HepG2 (cell line): ENCODE data around the gene IRS1. TPM values are rescaled to one million over a fixed set of nuclear protein-coding genes. Genes with fewer than 3 reads are reported as not detected.

Experiments
- AGO1 ChIP-seq: fragments of 200-400 bp; formaldehyde crosslinking; IDR thresholded peaks from 2 replicates; pipeline ENCODE4 v1.6.1; 2017; ENCODE audit warnings: mild to moderate bottlenecking, low read depth, low read length, moderate library complexity; ENCODE audit not compliant: poor library complexity, severe bottlenecking
- CENPX ChIP-seq: sonication (generic); formaldehyde crosslinking; IDR thresholded peaks from 2 replicates; pipeline ENCODE4 v1.9.0; 2021; ENCODE audit warnings: mild to moderate bottlenecking, missing genetic modification reagents, moderate library complexity
- ERF ChIP-seq: IDR thresholded peaks from 2 replicates; pipeline ENCODE4 v1.6.1; 2018; ENCODE audit warnings: missing biosample characterization, missing genetic modification reagents
- GATAD2A ChIP-seq: IDR thresholded peaks from 2 replicates; pipeline ENCODE4 v1.6.1; 2016
- GZF1 ChIP-seq: sonication (generic); formaldehyde crosslinking; IDR thresholded peaks from 2 replicates; pipeline ENCODE4 v1.5.1; 2020; ENCODE audit warnings: mild to moderate bottlenecking, missing genetic modification reagents
- IRF2 ChIP-seq: IDR thresholded peaks from 2 replicates; pipeline ENCODE4 v1.6.1; 2018; ENCODE audit warnings: missing genetic modification reagents, missing compliant biosample characterization
- KAT7 ChIP-seq: IDR thresholded peaks from 2 replicates; pipeline ENCODE4 v1.6.1; 2018; ENCODE audit warnings: borderline replicate concordance, missing compliant biosample characterization
- KAT8 ChIP-seq: IDR thresholded peaks from 2 replicates; pipeline ENCODE4 v1.6.1; 2016; ENCODE audit warnings: missing genetic modification reagents, missing compliant biosample characterization
- KDM3A ChIP-seq: IDR thresholded peaks from 2 replicates; pipeline ENCODE4 v1.6.1; 2018; ENCODE audit warnings: low read depth, missing compliant biosample characterization
- MAZ ChIP-seq, 2 experiments: sonication (generic) in 1 of 2; formaldehyde crosslinking in 1 of 2; IDR thresholded peaks; 2 replicates each; pipeline versions ENCODE4 v1.5.0 to v1.6.1; 2012 to 2020; ENCODE audit warnings: low read depth in 2 of 2, mild to moderate bottlenecking in 2 of 2, borderline replicate concordance in 1 of 2, improper control_type of control experiment in 1 of 2, low read length in 1 of 2, missing genetic modification reagents in 1 of 2, moderate library complexity in 1 of 2
- MED1 ChIP-seq: sonication (generic); formaldehyde crosslinking; IDR thresholded peaks from 2 replicates; pipeline ENCODE4 v1.4.0; 2020; ENCODE audit warnings: missing genetic modification reagents
- NFATC3 ChIP-seq: sonication (generic); formaldehyde crosslinking; IDR thresholded peaks from 2 replicates; pipeline ENCODE4 v1.5.1; 2020; ENCODE audit warnings: mild to moderate bottlenecking, missing genetic modification reagents
- RARA ChIP-seq: IDR thresholded peaks from 2 replicates; pipeline ENCODE4 v1.6.1; 2016; ENCODE audit warnings: missing genetic modification reagents, missing compliant biosample characterization
- XRCC5 ChIP-seq: fragments of 200-400 bp; formaldehyde crosslinking; optimal IDR thresholded peaks from 2 replicates; pipeline ENCODE3; 2017; ENCODE audit warnings: mild to moderate bottlenecking, low read length
- ZNF205 ChIP-seq: IDR thresholded peaks from 2 replicates; pipeline ENCODE4 v1.6.1; 2018; ENCODE audit warnings: missing biosample characterization, missing genetic modification reagents
- ZNF580 ChIP-seq: IDR thresholded peaks from 2 replicates; pipeline ENCODE4 v1.6.1; 2016; ENCODE audit warnings: low read depth, borderline replicate concordance
- ZNF724P ChIP-seq: sonication (generic); formaldehyde crosslinking; IDR thresholded peaks from 2 replicates; pipeline ENCODE4 v1.8.0; 2022; ENCODE audit warnings: missing genetic modification reagents, borderline replicate concordance
- ZNF772 ChIP-seq: sonication (generic); formaldehyde crosslinking; IDR thresholded peaks from 2 replicates; pipeline ENCODE4 v1.5.0; 2020; ENCODE audit warnings: mild to moderate bottlenecking, missing genetic modification reagents
- polyA plus RNA-seq, 8 experiments: library from polyadenylated mRNA; depleted of rRNA in 3 of 8; stranded (reverse) in 7 of 8; unstranded in 1 of 8; fragments of >200 nt; fragmentation: Illumina TruSeq in 4 of 8; extraction: Trizol in 4 of 8; gene quantifications; 2 replicates each; pipeline versions ENCODE4 v1.2.1 to v1.2.3, GENCODE V29; 2011 to 2016; ENCODE audit warnings: low read depth in 4 of 8, missing spikeins in 1 of 8, mixed read lengths in 1 of 8; ENCODE audit not compliant: insufficient read depth in 1 of 8
- total RNA-seq, 5 experiments: library from RNA; depleted of rRNA; stranded (reverse); fragments of >200 nt; fragmentation: Illumina TruSeq; extraction: Trizol; gene quantifications; 2 replicates each; pipeline ENCODE4 v1.2.3, GENCODE V29; 2016; ENCODE audit warnings: low read depth in 1 of 5
- TF ChIP-seq, protein P1 (sequence below): sonication (generic); formaldehyde crosslinking; IDR thresholded peaks from 2 replicates; pipeline ENCODE4 v1.4.0; 2020; ENCODE audit warnings: mild to moderate bottlenecking, missing genetic modification reagents
- TF ChIP-seq, protein P2 (sequence below): sonication (generic); formaldehyde crosslinking; IDR thresholded peaks from 2 replicates; pipeline ENCODE4 v1.5.1; 2020; ENCODE audit warnings: missing genetic modification reagents, mild to moderate bottlenecking, borderline replicate concordance
- TF ChIP-seq, protein P3 (sequence below): IDR thresholded peaks from 2 replicates; pipeline ENCODE4 v1.6.1; 2016; ENCODE audit warnings: low read depth, missing genetic modification reagents, missing compliant biosample characterization

The IRS1 gene
- total and polyA plus RNA-seq, 2 of the 13 experiments (the other 11 are each of a cell fraction or from before 2014, with no cell fraction given) = 8.7 to 9.0 TPM

GRCh38 chr2:226760412-226761194 is 39.0 kb downstream of the IRS1 start (continued):
- TF ChIP-seq, protein P1, sequence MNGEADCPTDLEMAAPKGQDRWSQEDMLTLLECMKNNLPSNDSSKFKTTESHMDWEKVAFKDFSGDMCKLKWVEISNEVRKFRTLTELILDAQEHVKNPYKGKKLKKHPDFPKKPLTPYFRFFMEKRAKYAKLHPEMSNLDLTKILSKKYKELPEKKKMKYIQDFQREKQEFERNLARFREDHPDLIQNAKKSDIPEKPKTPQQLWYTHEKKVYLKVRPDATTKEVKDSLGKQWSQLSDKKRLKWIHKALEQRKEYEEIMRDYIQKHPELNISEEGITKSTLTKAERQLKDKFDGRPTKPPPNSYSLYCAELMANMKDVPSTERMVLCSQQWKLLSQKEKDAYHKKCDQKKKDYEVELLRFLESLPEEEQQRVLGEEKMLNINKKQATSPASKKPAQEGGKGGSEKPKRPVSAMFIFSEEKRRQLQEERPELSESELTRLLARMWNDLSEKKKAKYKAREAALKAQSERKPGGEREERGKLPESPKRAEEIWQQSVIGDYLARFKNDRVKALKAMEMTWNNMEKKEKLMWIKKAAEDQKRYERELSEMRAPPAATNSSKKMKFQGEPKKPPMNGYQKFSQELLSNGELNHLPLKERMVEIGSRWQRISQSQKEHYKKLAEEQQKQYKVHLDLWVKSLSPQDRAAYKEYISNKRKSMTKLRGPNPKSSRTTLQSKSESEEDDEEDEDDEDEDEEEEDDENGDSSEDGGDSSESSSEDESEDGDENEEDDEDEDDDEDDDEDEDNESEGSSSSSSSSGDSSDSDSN (CRISPR knock-in tag) = peak; percentile 23; the same call in 1 of the 2 replicates
- TF ChIP-seq XRCC5 (no peak), MAZ (IDR thresholded peaks at IDR 0.05; ENCODE audit: borderline replicate concordance, low read depth, low read length) (no peak), MAZ (CRISPR knock-in tag; IDR thresholded peaks at IDR 0.05; ENCODE audit: low read depth) (peak; percentile 70), CENPX (no peak), ZNF205 (CRISPR knock-in tag) (peak; percentile 90), ZNF772 (CRISPR knock-in tag) (peak; percentile 75; the same call in 1 of the 2 replicates), GZF1 (no peak), ZNF580 (CRISPR knock-in tag) (peak; percentile 24; the same call in 1 of the 2 replicates), RARA (CRISPR knock-in tag) (peak; percentile 85), KAT8 (CRISPR knock-in tag) (peak; percentile 57), AGO1 (no peak), KDM3A (CRISPR knock-in tag) (peak; percentile 78; the same call in 1 of the 2 replicates), ZNF724P (CRISPR knock-in tag) (no peak), ERF (CRISPR knock-in tag) (peak; percentile 86; the same call in 1 of the 2 replicates), MED1 (peak; percentile 93), GATAD2A (peak; percentile 99), IRF2 (peak; percentile 93), NFATC3 (CRISPR knock-in tag) (no peak), KAT7 (CRISPR knock-in tag) (peak; percentile 64; the same call in 1 of the 2 replicates)
- TF ChIP-seq, protein P2, sequence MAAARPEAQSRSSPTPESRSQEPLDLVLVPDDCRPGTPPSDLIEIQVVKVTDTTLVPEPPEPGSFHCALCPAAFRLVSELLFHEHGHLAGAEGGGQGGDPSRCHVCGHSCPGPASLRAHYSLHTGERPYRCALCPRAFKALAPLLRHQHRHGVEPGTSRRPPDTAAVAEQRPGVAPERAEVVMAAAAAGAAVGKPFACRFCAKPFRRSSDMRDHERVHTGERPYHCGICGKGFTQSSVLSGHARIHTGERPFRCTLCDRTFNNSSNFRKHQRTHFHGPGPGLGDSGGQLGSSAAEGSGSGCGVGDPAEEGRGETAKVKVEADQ (CRISPR knock-in tag) = 0 out of 2 replicates have a peak, but pooled peaks have one; percentile 43
- TF ChIP-seq, protein P3, sequence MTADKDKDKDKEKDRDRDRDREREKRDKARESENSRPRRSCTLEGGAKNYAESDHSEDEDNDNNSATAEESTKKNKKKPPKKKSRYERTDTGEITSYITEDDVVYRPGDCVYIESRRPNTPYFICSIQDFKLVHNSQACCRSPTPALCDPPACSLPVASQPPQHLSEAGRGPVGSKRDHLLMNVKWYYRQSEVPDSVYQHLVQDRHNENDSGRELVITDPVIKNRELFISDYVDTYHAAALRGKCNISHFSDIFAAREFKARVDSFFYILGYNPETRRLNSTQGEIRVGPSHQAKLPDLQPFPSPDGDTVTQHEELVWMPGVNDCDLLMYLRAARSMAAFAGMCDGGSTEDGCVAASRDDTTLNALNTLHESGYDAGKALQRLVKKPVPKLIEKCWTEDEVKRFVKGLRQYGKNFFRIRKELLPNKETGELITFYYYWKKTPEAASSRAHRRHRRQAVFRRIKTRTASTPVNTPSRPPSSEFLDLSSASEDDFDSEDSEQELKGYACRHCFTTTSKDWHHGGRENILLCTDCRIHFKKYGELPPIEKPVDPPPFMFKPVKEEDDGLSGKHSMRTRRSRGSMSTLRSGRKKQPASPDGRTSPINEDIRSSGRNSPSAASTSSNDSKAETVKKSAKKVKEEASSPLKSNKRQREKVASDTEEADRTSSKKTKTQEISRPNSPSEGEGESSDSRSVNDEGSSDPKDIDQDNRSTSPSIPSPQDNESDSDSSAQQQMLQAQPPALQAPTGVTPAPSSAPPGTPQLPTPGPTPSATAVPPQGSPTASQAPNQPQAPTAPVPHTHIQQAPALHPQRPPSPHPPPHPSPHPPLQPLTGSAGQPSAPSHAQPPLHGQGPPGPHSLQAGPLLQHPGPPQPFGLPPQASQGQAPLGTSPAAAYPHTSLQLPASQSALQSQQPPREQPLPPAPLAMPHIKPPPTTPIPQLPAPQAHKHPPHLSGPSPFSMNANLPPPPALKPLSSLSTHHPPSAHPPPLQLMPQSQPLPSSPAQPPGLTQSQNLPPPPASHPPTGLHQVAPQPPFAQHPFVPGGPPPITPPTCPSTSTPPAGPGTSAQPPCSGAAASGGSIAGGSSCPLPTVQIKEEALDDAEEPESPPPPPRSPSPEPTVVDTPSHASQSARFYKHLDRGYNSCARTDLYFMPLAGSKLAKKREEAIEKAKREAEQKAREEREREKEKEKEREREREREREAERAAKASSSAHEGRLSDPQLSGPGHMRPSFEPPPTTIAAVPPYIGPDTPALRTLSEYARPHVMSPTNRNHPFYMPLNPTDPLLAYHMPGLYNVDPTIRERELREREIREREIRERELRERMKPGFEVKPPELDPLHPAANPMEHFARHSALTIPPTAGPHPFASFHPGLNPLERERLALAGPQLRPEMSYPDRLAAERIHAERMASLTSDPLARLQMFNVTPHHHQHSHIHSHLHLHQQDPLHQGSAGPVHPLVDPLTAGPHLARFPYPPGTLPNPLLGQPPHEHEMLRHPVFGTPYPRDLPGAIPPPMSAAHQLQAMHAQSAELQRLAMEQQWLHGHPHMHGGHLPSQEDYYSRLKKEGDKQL (CRISPR knock-in tag) = peak; percentile 75; the same call in 1 of the 2 replicates
